GM19452 (cell line): ENCODE data around the gene RHO.

Source experiments
- ATAC-seq: cut with Tn5 transposase; IDR thresholded peaks from one replicate; pipeline ENCODE4 v1.9.1; 2021; ENCODE audit not compliant: unreplicated experiment

Gene RHO

GRCh38 chr3:129576514-129577352 is 48.3 kb downstream of the RHO start:
- ATAC-seq, result no peak

DNA sequence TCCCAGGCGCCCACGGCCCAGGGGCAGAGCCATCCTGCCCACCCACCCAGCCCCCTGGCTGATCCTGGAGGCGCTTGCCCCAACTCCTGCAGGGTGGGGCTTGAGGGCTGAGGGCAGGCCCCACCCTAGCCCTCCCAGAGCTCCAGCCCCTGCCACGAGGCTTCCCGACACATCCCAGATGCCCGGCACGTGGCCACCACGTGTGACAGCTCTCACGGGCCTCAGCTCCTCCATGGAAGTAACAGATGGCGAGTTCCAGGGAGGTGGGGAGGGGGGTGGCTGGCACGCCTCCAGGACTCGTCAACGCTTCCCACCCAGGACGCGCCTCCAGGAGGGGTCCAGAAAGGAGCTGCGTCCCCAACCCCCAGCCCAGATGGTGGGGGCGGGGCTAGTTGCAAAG is 48.9 kb downstream of the RHO start:
- ATAC-seq, result no peak

- ATAC-seq, result no peak
These were observed 49.7 kb downstream of the RHO start for GRCh38 chr3:129577925-129578786.

DNA sequence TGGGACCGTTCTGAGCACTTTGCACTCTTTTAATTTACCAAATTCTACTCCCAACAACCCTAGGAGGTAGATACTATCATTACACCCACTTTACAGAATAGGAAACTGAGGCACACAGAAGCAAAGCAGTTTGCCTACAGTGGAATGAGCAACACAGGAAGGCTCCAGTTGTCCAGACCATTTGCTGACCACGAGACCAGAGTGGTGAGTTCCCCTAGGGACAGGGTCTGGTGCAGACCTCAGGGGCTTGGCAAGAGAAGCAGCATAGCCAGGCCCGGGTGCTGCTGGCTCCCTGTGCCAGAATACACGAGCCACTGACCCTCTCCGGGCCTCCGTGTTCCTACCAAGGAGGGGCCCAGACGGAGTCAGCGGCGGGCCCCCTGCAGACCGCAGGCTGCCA is 51.6 kb downstream of the RHO start:
- no peak for ATAC-seq

- ATAC-seq, result no peak
These were observed 53.2 kb downstream of the RHO start for GRCh38 chr3:129581623-129582022.

DNA sequence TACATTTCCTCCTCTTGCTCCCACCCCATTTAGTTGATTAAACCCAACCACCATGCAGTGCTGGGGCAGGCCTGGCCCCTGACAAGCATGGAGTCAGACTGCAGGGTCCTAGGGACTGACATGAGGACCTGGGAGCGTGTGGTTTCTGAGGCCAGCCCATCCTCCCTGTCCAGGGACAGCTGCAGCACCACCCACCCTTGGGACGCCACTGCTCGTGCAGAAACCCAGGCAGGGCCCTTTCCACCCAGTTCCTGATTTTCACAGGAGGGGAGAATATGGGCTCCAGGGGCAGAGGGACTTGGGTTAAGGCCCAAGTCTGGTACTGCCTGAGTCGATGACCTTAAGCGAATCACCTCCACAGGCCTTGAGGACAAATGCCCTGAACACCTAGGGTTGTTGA is 54.4 kb downstream of the RHO start:
- ATAC-seq, result no peak

GRCh38 chr3:129583289-129583688 is 54.9 kb downstream of the RHO start:
- no peak for ATAC-seq

GRCh38 chr3:129584631-129585030 is 56.2 kb downstream of the RHO start:
- no peak for ATAC-seq
